Fibroblast of villous mesenchyme (primary cell): ENCODE results near the gene ANKRD11. TPM values are rescaled to one million over a fixed set of nuclear protein-coding genes. Genes with fewer than 3 reads are reported as not detected.
"Not testable (repeated sequence)": the region's sequence is repeated elsewhere in the genome, so short reads cannot be mapped to it uniquely, and the experiment has no call there.

Experiments
- DNase-seq: peaks from one replicate; pipeline ENCODE4 v3.0.0-alpha.2; 2010; ENCODE audit warnings: low read depth
- H3K4me3 ChIP-seq: 2 replicates; pipeline ENCODE4 v1.5.1; 2011; ENCODE audit warnings: low read depth, mild to moderate bottlenecking, low read length
- CTCF ChIP-seq: IDR thresholded peaks from 2 replicates; pipeline ENCODE4 v1.5.1; 2012; ENCODE audit warnings: low read depth, mild to moderate bottlenecking, low read length; ENCODE audit not compliant: insufficient read depth
- total RNA-seq: library from RNA; depleted of rRNA; stranded (reverse); fragments of >200 nt; gene quantifications from 2 replicates; pipeline ENCODE4 v1.2.3, GENCODE V29; 2012

Gene ANKRD11
- total RNA-seq, 1 donor: 69.5 TPM

DNA sequence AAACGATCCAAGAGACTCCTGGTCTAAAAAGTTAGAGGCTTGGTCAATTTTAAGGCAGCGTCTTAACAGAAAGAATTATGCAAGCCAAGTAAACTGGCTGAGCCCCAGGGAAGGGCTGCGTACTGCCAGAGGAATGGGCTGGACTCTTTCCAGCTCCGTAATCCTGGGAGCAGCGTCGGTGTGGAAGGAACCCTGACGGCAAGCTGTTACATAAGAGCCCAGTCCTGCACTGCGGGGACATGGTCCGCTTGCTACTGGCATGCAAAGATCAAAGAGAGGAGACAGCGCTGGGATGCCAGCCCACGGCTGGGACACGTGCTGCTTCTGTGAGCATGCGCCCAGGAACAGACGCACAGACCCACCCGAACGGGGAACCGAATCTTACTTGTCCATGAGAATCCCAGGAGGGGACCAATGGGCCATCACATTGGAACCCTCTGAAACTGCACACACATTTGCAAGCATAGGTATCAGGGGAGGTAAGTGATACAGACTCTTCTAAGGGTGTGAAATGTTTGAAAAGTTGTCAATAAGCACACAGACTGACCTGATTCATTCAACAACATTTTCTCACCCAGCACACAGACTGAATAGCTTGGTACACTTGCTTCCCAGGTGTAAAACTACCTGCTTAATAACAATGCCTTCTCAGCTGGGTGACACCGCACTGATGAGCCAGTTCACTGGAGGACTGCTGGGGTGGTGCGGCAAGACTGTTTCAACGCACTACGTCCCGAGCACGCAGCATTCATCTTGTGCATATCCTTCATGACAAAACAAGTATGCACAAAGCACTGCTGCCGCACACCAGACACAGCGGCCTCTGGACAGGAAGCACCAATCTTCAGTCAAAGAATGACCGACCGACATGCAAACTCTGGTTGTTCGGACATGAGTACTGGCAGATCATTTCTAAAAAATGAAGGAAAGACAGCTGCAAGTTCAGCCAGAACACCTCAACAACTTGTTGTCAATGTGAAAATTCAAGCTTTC lies 94.9 kb downstream of the ANKRD11 start:
- DNase-seq: peak; percentile 99
- TF ChIP-seq CTCF: no peak
- H3K4me3 ChIP-seq: no peak overlapping the region

GRCh38 chr16:89393738-89394406 lies 96.5 kb downstream of the ANKRD11 start:
- no peak for TF ChIP-seq CTCF
- DNase-seq: no peak

GRCh38 chr16:89392881-89393737 lies 97.3 kb downstream of the ANKRD11 start:
- H3K4me3 ChIP-seq: no peak overlapping the region
- DNase-seq: no peak
- TF ChIP-seq CTCF: no peak

More at GRCh38 chr16:89393738-89394406, 96.5 kb downstream of the ANKRD11 start:
- no peak overlapping the region for H3K4me3 ChIP-seq

GRCh38 chr16:89390224-89390583 lies 100.2 kb downstream of the ANKRD11 start:
- not testable (repeated sequence) for DNase-seq, H3K4me3 ChIP-seq

GRCh38 chr16:89389504-89390223 lies 100.7 kb downstream of the ANKRD11 start:
- not testable (repeated sequence) for H3K4me3 ChIP-seq, DNase-seq

DNA sequence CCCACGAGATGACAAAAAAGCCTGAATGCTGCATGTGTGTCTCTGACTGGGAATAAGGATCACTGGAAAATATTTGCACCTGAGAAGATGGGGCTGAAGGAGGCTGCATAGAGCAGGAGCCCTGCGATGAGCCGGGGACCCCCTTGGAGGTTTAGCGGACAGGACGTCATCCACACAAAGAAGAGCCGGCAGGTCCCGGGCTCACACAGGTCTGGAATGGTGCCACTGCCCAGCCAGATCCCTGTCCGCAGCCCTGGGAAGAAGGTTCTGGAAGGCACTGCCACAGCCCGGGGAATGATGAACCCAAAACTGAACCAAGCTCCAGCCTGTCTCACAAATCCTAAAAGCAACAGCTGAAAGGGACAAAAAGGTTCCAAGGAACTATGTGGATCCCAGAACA lies 101.8 kb downstream of the ANKRD11 start:
- no peak for DNase-seq

More for the DNA sequence above, 101.8 kb downstream of the ANKRD11 start:
- no peak overlapping the region for H3K4me3 ChIP-seq
- TF ChIP-seq CTCF: no peak
